Measurements from ENCODE around the gene DCLRE1C.
A peak's percentile ranks its signal among the peaks of the same experiment; 100 is the strongest.
"Not testable (repeated sequence)": the region's sequence is repeated elsewhere in the genome, so short reads cannot be mapped to it uniquely, and the experiment has no call there.

Gene DCLRE1C

DNA sequence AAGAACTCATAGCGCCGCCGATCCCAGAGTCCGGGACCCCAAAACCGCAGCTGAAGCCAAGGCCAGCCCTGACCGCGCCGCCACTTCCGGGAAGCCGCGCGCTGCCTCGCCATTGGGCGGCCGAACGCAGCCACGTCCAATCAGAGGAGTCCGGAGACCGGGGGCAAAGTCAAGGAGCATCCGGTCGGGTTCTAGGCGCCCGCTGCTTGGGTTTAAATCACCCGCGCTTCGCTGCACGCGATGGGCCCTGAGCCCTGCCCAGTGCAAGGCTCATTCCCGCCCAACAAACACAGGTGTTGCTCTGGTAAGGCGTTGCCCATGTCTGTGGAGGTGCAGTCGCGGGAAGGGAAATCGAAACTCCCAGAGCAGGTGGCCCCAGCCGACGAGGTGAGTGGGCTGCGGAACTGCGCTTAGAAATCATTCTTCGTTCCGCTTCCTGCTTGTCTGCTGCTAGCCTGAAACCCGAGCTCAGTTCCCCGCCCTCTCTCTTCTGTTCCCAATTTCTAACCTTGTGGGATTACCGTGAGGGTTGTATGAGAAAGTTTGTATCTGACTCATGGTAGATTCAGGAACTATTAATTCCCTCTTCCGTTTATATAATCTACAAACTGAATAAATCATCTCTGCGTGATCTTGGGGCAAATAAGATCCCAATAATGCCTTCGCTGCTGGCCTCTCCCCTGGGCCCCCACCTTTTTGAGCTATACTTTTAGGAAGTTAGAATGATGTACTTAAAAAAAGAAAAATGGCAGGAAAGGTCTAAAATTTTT lies at the start of gene DCLRE1C:
Gene DCLRE1C, minus strand, starts transcription at position 96 of the 770 bp plus-strand sequence. Its CDS starts 86 bp downstream, at position 10.
- DNase-seq: peak; percentile 97

DNA sequence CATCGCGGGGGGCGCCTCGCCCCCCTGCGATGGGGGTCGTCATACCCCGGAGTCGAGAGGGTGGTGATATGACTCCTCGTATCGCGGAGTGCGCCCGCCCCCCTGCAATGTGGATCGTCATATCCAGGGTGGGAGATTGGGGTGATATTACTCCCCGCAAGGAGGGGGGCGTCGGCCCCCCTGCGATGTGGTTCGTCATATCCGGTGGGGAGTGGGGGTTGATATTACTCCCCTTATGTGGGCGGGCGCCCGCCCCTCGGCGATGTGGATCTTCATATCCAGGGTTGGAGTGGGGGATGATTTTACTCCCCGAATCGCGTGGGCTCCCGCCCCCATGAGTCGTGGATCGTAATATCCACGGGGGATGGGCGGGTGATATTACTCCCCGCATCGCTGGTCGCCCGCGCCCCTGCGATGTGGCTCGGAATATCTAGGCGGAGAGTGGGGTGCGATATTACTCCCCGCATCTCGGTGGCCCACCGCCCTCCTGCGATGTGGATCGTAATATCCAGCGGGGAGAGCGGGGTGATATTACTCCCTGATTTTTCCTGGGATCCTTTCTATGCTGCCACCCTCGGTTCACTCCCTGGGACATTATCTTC lies 42.2 kb upstream of the DCLRE1C start:
- no peak for DNase-seq

DNA sequence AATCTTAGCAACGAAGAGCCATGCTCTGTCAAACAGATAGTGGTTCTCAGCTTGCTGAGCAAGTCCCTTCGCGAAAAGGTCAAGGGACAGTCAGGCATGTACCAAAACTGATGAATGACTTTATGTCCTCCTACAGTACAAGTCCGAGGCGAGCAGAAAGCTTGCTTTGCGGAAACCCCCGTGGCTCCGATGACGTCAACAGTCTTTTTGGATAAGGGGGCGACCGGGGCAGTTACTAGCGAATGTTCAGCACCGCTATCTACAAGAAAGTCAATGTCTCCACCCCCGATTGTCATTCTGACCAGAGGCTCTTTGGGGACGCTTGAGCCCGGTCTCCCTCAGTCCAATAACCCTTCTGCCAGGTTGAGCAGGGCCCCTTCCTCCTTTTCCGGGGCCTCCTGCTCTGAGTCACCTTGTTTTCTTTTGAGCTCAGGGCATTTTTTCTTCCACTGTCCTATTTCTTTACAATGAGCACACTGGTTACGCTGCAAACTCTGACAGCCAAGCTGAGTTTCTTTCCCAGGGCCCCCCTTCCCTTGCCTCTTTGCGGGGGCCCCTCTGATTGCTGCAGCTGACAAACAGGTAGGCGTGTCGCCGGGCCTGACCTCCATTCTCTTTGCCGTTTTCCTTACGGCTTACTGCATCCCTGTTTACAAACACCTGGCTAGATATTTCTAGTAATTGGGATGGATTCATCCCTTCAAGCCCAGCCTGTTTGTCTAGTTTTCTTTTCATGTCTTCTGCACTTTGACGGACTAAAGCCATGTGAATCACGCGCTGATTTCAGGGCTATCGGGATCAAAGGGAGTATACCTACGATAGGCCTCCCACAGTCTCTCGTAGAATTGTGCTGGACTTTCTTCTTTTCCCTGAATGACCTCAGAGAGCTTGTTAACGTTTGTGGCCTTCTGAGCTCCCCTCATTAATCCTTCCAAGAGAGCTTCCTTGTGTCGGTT lies 39.9 kb upstream of the DCLRE1C start:
- not testable (repeated sequence) for DNase-seq

DNA sequence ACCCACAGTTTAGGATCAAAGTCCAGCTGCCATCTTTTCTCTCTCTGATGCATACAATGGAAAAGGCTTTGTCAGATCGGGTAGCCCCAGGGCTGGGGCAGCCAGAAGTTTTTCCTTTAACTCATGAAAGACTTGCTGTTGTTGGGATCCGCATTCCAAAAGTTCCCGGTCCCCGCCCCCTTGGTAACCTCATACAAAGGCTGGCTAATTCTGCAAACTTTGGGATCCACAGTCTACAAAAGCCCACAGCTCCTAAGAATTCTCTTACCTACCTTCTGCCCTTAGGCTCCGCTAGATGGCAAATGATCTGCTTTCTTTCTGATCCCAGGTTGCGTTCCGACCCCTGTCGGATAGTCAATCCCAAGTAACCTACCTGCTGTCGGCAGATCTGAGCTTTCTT lies 38.4 kb upstream of the DCLRE1C start:
- DNase-seq: not testable (repeated sequence)

DNA sequence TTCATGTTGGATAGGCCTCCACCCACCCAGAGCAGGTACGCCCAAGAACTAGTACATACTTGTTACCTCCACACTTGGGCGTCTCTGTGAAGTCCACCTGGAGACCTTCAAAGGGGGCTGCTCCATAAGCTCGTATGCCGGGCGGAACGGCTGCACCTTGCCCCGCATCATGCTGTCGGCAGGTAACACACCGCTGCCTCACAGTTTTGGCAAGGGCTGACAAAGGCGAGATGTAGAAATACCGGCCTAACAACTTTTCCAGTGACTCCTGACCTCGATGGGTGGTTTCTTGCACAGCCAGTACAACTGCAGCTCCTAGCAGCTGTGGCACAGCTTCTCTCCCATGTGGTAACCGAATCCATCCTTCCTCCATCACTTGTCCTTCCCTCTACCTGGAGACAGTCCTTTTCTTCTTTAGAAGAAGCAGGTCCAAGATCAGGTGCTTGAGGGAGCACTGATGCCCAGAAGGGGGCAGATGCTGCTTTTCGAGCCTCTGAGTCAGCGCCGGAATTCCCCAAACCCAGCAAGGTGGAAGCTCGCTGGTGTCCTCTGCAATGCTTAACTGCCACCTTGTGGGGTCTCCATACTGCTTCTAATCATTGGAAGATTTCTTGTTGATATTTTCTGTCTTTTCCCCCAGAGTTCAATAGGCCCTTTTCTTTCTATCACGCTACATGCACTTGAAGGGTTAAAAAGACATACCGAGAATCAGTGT lies 37.3 kb upstream of the DCLRE1C start:
- DNase-seq: peak; percentile 57

DNA sequence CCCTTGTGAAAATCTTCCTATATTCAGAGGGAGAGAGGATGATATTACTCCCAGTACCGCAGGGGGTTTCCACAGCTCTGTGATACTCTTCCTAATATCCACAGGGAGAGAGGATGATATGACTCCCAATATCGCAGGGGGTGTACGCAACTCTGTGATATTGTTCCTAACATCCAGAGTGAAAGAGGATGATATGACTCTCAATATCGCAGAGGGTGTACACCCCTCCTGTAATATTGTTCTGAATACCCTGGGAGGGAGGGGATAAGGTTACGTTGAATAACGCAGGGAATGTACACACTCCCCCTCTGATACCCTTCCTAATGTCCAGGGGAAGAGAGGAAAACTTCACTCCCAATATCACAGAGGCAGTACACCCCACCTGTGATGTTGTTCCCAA lies 35.7 kb upstream of the DCLRE1C start:
- DNase-seq: not testable (repeated sequence)

DNA sequence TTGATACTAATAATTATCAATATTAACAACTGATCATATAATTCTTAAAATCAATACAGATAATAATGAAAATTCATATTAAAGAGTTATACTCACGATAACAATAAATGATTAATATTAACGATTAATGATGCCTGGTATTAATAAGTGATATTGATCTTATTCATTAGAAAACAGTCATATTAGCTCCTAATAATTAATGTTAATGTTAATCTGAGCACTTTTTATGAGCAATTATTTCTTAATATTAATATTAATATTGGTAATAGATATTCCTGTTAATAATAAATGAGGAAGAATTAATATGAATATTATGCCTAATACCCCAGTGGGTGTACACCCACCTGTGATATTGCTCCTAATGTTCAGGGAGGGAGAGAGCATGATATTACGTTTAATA lies 28.8 kb upstream of the DCLRE1C start:
- DNase-seq: no peak

DNA sequence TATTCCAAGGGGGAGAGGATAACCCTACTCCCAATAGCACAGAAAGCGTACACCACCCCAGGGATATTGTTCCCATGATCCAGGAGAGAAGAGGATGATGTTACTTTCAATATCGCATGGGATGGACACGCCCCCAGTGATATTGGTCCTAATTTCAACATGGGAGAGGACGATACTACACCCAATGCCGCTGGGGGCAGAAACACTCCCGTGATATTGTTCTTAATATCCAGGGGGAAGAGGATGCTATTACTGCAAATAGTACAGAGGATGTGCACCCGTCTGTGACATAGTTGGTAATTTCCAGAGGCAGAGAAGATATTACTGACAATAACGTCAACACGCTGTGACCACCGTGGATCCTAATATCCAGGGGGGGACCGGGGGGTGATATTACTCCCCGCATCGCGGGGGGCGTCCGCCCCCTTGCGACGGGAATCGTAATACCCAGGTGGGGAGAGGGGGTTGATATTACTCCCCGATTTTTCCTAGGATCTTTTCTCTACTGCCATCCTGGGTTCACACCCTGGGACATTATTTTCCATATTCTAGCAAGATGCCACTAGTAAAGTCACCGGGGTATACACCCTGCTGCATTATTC lies 21.9 kb upstream of the DCLRE1C start:
- no peak for DNase-seq

DNA sequence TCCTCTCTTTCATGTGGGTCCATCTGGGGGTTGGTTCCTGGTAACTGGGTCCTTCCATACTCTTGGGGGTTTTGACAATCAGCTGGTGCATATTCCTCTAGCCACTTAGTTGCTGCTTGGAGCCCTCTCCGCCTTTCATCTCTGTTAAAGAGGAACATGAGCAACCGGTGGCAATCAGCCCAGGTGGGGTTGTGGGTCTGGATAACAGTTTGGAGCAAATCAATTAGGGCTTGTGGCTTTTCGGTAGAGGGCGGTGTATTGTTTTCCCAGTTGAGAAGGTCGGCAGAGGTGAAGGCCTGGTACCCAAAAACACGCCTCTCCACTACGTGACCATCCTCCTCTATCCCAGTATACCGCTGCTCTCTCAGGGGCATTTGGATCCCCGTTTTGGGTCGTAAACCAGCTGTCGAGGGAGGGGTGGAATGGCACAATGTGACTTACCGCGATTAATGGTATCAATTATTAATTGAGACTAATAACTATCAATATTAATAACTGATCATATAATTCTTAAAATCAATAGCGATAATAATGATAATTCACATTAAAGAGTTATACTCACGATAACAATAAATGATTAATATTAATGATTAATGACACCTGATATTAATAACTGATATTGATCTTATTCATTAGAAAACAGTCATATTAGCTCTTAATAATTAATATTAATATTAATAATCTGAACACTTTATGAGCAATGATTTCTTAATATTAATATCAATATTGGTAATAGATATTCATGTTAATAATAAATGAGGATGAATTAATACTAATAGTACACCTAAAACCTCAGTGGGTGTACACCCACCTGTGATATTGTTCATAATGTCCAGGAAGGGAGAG lies 20.5 kb upstream of the DCLRE1C start:
- DNase-seq: not testable (repeated sequence)

DNA sequence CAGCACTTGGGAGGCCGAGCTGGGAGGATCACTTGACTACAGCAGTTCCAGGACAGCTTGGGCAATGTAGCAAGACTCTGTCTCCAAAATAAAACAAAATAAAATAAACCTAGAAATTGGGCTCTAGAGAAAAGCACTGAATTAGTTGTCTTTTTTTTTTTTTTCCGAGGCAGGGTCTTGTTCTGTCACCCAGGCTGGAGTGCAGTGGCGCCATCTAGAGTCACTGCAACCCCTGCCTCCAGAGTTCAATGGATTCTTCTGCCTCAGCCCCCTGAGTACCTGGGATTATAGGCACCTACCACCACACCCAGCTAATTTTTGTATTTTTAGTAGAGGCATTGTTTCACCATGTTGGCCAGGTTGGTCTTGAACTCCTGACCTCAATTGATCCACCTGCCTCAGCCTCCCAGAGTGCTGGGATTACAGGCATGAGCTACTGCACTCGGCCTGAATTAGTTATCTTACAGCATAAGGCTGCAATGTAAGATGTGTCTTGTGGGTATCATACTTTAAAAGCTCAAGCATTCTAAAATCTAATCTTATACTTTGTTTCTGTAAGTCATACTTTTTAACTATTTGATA lies 18.1 kb upstream of the DCLRE1C start:
- DNase-seq: peak; percentile 47

DNA sequence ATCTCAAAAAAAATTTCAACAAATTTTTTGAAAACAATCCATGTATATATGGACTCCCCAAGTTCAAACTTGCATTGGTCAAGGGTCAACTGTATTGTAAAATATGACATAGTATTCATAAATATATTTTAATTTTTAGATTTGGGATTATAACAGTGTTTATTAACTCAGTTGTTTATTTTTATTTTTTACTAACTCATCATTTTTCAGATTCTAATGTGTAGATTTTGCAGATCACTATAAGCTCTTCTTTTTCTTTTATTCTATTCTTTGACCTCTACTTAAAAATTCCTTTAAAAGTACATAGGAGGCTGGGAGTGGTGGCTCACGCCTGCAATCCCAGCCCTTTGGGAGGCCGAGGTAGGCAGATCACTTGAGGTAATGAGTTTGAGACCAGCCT lies 14.0 kb upstream of the DCLRE1C start:
- DNase-seq: no peak

DNA sequence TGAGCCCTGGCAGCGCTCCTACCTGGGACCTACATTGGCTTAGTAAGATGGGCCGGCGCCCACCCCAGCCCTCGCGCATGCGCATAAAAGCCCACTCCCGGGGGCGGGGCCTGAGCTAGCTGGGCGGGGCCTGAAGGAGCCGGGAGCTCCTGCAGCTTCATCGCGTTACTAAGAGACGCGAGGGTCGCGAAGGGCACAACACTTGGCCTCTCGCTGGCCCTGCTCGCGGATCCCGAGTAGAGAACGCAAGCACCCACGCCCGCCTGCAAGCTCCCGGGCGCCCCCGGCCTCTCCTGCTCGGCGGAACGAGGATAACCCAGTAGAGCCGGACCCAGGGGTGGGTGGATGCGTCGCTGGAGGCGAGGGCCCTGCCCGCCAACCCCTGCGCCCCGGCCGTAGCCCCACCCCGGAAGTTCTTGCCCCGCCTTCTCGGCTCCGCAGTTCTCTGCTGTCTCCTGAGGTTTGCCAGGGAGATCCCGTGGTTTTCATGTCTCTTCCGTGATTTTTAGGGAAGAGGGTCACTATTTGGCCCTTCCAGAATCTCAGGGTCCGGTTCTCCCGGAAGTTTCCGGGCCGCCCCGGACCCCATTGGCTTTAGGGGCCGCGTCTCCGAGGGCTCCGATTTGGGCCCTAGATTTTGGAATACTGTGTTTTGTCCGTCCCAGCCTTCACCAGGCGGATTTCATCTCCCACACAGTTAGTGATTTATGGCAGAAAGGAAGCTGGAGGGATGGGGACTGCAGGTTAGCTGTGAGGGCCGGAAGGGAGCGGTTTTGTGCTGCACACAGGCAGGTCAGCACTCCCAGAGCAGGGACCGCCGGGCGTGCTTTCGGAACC lies 5.5 kb upstream of the DCLRE1C start, which contains the start of gene MEIG1:
Gene MEIG1, plus strand, starts transcription at position 168 of the 837 bp plus-strand sequence. CDS start 7,081 bp downstream, outside the sequence.
- peak; percentile 92 for DNase-seq

DNA sequence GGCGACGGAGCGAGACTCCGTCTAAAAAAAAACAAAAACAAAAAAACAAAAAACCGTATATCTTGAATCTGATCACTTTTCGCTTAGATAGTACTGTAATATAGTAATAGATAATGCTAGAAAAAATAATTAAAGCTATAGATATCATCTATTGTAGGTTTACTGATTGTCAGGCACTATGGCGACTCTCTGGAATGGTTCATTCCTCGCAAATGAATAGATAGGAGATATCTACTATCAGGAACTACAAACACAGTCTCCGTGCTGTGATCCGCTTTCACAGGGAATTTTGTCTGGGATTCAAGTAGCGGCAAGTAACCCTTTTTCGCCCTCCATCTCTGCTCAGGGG lies 5.0 kb upstream of the DCLRE1C start:
- no peak for DNase-seq

DNA sequence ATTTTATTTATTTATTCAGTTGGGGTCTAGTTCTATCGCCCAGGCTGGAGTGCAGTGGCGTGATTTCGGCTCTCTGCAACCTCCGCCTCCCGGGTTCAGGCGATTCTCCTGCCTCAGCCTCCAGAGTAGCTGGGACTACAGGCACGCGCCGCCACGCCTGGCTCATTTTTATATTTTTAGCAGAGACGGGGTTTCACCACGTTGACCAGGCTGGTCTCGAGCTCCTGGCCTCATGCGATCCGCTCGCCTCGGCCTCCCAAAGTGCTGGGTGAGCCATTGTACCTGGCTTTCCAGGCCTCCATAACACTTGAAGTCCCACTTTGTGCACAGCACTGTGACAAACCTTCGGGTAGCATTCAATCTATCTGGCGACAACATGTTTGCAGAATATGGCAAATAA lies 1.0 kb upstream of the DCLRE1C start:
- no peak for DNase-seq

DNA sequence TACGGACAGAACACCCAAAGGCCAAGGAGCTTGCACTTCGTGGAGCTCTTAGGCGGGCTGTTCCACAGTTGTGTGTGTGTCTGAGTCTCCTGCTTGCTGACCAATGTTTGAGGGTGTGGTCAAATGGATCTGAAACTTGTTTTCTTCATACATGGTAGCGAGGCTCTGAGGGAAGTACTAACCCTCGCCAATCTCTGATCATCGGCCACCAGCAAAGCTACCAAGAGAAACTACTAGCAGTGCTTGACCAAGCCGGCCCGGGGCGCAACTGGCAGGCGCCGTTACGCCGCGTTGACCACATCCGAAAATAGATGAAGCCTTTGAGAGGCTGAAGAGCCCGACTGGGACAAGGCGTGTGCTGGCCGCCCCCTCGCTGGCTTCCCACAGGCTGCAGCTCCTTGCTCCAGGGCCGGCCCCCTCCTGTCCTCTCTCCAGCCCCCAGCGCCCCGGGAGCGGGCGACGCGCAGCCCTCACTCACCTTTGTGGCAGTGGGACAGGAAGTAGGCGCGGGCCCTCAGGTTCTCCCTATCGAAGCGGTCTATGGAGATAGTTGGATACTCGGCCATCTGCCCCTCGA lies 384 bp downstream of the DCLRE1C start:
- peak; percentile 69 for DNase-seq

DNA sequence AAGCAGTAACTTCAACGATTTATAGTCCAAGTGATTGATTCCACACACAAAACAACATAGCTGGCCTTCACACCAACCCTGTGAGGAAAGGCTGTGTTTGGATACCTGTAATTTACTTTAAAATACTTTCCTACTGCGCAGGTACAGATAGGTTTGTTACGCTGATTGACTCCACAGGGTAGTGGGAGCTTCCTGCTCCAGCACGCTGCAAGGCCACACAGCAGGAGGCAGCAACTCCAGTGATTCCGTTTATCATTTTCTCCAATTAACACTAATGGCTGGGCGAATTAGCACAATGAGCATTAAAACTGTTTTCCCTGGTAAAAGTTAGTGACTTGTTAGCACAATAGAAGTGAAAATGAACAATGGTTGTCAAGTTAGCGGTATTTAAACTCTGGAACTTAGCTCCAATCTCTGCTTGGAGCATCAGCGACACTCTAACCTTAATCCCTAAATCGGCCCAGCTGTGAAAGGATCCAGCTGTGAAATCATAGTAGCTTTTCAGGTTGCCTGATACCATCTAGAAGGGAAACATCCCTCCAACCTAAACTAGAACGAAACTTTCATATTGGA lies 959 bp downstream of the DCLRE1C start:
- no peak for DNase-seq

DNA sequence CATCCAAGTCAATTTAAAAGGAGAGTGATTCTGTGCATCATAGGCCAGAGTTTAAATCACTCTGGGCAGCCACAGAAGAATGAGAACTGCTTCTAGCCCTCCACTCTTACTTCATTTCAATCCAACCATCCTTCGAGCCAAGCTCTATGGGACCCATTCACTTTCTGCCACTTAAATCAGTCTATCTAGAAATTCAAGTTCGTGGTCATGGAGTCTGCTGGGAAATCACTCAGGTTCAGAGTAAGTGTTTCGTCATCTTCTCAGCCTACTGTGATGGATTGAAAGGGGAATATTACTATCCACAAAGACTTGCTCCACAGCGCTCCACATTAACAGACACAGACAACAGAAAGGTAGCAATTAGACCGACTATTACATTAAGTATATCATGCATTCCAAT lies 4.6 kb downstream of the DCLRE1C start:
- no peak for DNase-seq

DNA sequence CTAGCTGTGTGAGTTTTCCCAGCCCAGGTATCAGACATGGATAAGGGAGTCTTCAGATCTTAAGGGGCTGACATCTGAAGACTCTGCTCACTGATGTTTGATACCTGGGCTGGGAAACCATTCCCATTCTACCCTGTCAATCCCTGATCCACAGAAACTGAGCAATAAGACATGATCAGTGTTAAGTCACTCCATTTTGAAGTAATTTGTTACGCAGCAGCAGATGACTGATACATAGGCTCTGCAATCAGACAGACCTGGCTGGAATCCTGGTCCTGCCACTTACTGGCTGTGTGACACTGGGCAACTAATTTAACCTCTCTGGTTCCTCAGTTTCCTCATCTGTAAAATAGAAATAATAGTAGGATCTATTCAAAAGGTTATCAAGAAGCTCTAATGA lies 6.6 kb downstream of the DCLRE1C start:
- no peak for DNase-seq

DNA sequence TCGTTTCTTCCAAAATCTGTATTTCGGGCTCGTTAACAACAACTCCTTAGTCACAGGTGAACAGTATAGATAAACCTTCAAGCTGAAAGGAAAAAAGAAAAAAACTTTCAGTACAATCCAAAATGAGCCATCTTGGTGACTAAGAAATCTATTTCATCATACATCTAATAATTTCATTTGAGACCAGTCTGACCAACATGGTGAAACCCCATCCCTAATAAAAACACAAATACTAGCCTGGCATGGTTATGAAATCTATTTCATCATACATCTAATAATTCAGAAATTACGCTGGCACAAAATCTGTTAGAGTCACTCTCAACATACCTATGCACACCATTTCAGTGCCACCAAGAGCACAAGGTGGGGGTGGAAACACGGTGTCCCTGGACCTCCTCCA lies 8.8 kb downstream of the DCLRE1C start:
- no peak for DNase-seq

All from RPMI8226 (cell line).